ENCODE results near the gene ANKS1B.
A peak's percentile ranks its signal among the peaks of the same experiment; 100 is the strongest.

Gene ANKS1B

GRCh38 chr12:99435095-99435791 lies 549.5 kb downstream of the ANKS1B start:
- no peak for DNase-seq

GRCh38 chr12:99433155-99433554 lies 551.6 kb downstream of the ANKS1B start:
- DNase-seq: no peak

GRCh38 chr12:99431203-99431602 lies 553.5 kb downstream of the ANKS1B start:
- DNase-seq: no peak

GRCh38 chr12:99427104-99427503 lies 557.6 kb downstream of the ANKS1B start:
- DNase-seq: no peak

GRCh38 chr12:99418379-99418778 lies 566.4 kb downstream of the ANKS1B start:
- no peak for DNase-seq

GRCh38 chr12:99413751-99414150 lies 571.0 kb downstream of the ANKS1B start:
- no peak for DNase-seq

GRCh38 chr12:99393763-99394162 lies 591.0 kb downstream of the ANKS1B start:
- no peak for DNase-seq

GRCh38 chr12:99392091-99392850 lies 592.5 kb downstream of the ANKS1B start:
- DNase-seq: no peak

GRCh38 chr12:99390707-99391106 lies 594.0 kb downstream of the ANKS1B start:
- no peak for DNase-seq

- DNase-seq: no peak
These were observed 595.0 kb downstream of the ANKS1B start for GRCh38 chr12:99389751-99390150.

- DNase-seq: no peak
These were observed 596.0 kb downstream of the ANKS1B start for GRCh38 chr12:99388671-99389195.

GRCh38 chr12:99387661-99388060 lies 597.1 kb downstream of the ANKS1B start:
- DNase-seq: no peak

GRCh38 chr12:99386907-99387306 lies 597.8 kb downstream of the ANKS1B start:
- peak; percentile 9 for DNase-seq

- no peak for DNase-seq
These were observed 601.5 kb downstream of the ANKS1B start for GRCh38 chr12:99383258-99383657.

- no peak for DNase-seq
These were observed 602.7 kb downstream of the ANKS1B start for GRCh38 chr12:99381992-99382391.

- DNase-seq: no peak
These were observed 604.0 kb downstream of the ANKS1B start for GRCh38 chr12:99380701-99381100.

GRCh38 chr12:99374023-99374422 lies 610.7 kb downstream of the ANKS1B start:
- no peak for DNase-seq

- DNase-seq: no peak
These were observed 612.3 kb downstream of the ANKS1B start for GRCh38 chr12:99372257-99372920.

GRCh38 chr12:99370421-99371138 lies 614.2 kb downstream of the ANKS1B start:
- no peak for DNase-seq

- DNase-seq: no peak
These were observed 617.6 kb downstream of the ANKS1B start for GRCh38 chr12:99367181-99367580.

- no peak for DNase-seq
These were observed 632.5 kb downstream of the ANKS1B start for GRCh38 chr12:99352269-99352668.

- no peak for DNase-seq
These were observed 640.8 kb downstream of the ANKS1B start for GRCh38 chr12:99343960-99344359.

GRCh38 chr12:99339663-99340062 lies 645.1 kb downstream of the ANKS1B start:
- DNase-seq: no peak
